Measurements from ENCODE around the gene ANKRD1. TPM values are rescaled to one million over a fixed set of nuclear protein-coding genes. Genes with fewer than 3 reads are reported as not detected.

Gene ANKRD1
- total and polyA plus RNA-seq, 2 of the 8 experiments (the other 6 are each of a cell fraction or from before 2014, with no cell fraction given) = 0.03 TPM; not detected in 1

DNA sequence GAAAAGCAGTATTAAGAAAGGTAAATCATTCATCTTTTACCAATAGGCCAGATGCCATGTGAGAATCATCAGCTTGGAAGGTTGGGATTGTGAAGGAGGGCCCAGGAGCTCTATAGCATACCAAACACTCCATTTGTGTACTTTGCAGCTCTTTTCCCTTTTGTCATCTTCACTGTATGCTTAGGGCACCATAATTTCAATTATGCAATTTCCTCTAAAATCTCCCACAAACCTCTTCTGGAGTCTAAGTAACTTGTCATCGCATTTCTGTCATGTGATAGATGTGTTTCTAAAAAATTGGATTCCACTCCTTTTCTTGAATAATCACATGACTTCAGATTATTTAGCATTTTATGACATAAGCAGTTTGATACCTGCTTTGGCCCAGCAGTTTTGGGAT, 31.3 kb downstream of the ANKRD1 start:
- Histone ChIP-seq H2BK20ac (ENCODE audit: low read length) (no peak overlapping the region), H3K56ac (replicated peaks; ENCODE audit: insufficient read length, low read depth, low read length) (no peak overlapping the region), H3K4me2 (ENCODE audit: insufficient read depth in 1 of 2, low read depth in 2 of 2, low read length in 2 of 2) (no peak overlapping the region), H2BK12ac (ENCODE audit: low read depth, low read length) (no peak overlapping the region), H2BK15ac (ENCODE audit: low read length) (no peak overlapping the region), H2BK5ac (ENCODE audit: low read depth, low read length) (no peak overlapping the region), H3K23ac (ENCODE audit: insufficient read length) (no peak overlapping the region), H3K27me3 (replicated peaks in 1 of 4; ENCODE audit: control insufficient read depth in 3 of 4, extremely low read depth in 1 of 4, insufficient read depth in 3 of 4, low read length in 3 of 4) (no peaks in the 10 kb centered on the region), H3K9ac (replicated peaks in 1 of 4; ENCODE audit: extremely low read depth in 1 of 4, low read depth in 3 of 4, low read length in 3 of 4) (no peak overlapping the region), H3K4ac (replicated peaks; ENCODE audit: insufficient read length, low read depth, low read length) (no peak overlapping the region), H4K91ac (replicated peaks; ENCODE audit: insufficient read length, low read length) (no peak overlapping the region), H4K5ac (ENCODE audit: insufficient read length, low read depth, low read length) (no peak overlapping the region), H3K79me2 (ENCODE audit: control insufficient read depth in 1 of 2, insufficient read depth in 2 of 2, low read length in 2 of 2) (no peaks in the 10 kb centered on the region), H4K20me1 (replicated peaks in 1 of 2; ENCODE audit: control insufficient read depth in 1 of 2, insufficient read depth in 2 of 2, low read length in 2 of 2) (peaks cover 0 to 3% of the 10 kb centered on the region in 2 experiments), H3K23me2 (ENCODE audit: low read depth, low read length) (no peaks in the 10 kb centered on the region), H3K18ac (ENCODE audit: extremely low read depth, low read length) (no peak overlapping the region), H3K4me1 (replicated peaks in 1 of 4; ENCODE audit: control insufficient read depth in 3 of 4, insufficient read depth in 4 of 4, low read length in 3 of 4) (no peaks in the 10 kb centered on the region), H2AK5ac (ENCODE audit: low read depth, low read length) (no peak overlapping the region), H3K9me3 (ENCODE audit: insufficient read depth in 2 of 2, low read depth in 1 of 2, low read length in 1 of 2) (no peaks in the 10 kb centered on the region; a peak in 1 of 4 replicates), H3K79me1 (ENCODE audit: low read depth, low read length) (peaks cover 2% of the 10 kb centered on the region; the same call in 1 of the 2 replicates), H3K4me3 (ENCODE audit: extremely low read depth in 1 of 4, insufficient read depth in 2 of 4, low read depth in 3 of 4, low read length in 4 of 4) (no peak overlapping the region), H3K27ac (ENCODE audit: low read depth, low read length) (no peak overlapping the region), H2AFZ (ENCODE audit: low read length) (no peak overlapping the region), H3K36me3 (ENCODE audit: control insufficient read depth in 2 of 4, insufficient read depth in 4 of 4, low read length in 3 of 4) (peaks cover 7 to 62% (median 38%) of the 10 kb centered on the region in 4 experiments; a peak in 7 of 8 replicates), H4K8ac (ENCODE audit: extremely low read depth, insufficient read depth, low read length) (no peak overlapping the region), H3K14ac (ENCODE audit: insufficient read length) (no peak overlapping the region), H2BK120ac (replicated peaks; ENCODE audit: low read depth, low read length) (no peak overlapping the region)
- POLR2A ChIA-PET (ENCODE audit: partially characterized antibody) = no interaction called here
- FAIRE-seq = no peak
- CTCF ChIA-PET (ENCODE audit: partially characterized antibody) = interaction anchor here (1.6 to 2.7 kb wide), 2 partner anchors 10 to 80 kb away, joined by 5 to 20 read pairs; no protein-coding TSS in a partner anchor
- no peak for DNase-seq (ENCODE audit: low read depth in 1 of 2, low spot score in 2 of 2)
- 89% methylated on average over 1 of the region's 1 CpG; no CpG with 5 or more reads in 1 of the 2 experiments for WGBS, 2 experiments (ENCODE audit: extremely low coverage in 1 of 2, insufficient coverage in 1 of 2, insufficient read length in 1 of 2, insufficient replicate concordance in 2 of 2, low coverage in 1 of 2, low lambda C conversion rate in 2 of 2, missing lambda C conversion rate in 1 of 2)
- no peak for TF ChIP-seq ATF2 (IDR thresholded peaks at IDR 0.05; ENCODE audit: low read length)
- no peak for TF ChIP-seq RFX5 (IDR thresholded peaks at IDR 0.05; ENCODE audit: borderline replicate concordance, low read depth, low read length)
- TF ChIP-seq CREB1 (IDR thresholded peaks at IDR 0.05) = no peak
- TF ChIP-seq CBX5 (IDR thresholded peaks at IDR 0.05; ENCODE audit: low read depth, low read length) = no peak
- no peak for TF ChIP-seq RNF2 (IDR thresholded peaks at IDR 0.05; ENCODE audit: borderline replicate concordance, low read depth, low read length, missing control alignments, poor library complexity, severe bottlenecking)
- TF ChIP-seq ASH2L (IDR thresholded peaks at IDR 0.05; ENCODE audit: low read length) = no peak
- TF ChIP-seq, protein P1, sequence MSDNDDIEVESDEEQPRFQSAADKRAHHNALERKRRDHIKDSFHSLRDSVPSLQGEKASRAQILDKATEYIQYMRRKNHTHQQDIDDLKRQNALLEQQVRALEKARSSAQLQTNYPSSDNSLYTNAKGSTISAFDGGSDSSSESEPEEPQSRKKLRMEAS (IDR thresholded peaks at IDR 0.05) = no peak
- TF ChIP-seq CHD1 (IDR thresholded peaks at IDR 0.05; ENCODE audit: low read depth, low read length) = no peak
- TF ChIP-seq CTBP2 (IDR thresholded peaks at IDR 0.05; ENCODE audit: borderline replicate concordance, insufficient read depth, insufficient read length, low read length) = no peak
- no peak for TF ChIP-seq MAFK (IDR thresholded peaks at IDR 0.05; ENCODE audit: low read depth, low read length)
- no peak for TF ChIP-seq KDM4A (IDR thresholded peaks at IDR 0.05; ENCODE audit: low read depth, low read length, severe bottlenecking)
- TF ChIP-seq EZH2 (IDR thresholded peaks at IDR 0.05; ENCODE audit: low read depth, low read length, severe bottlenecking) = no peak
